Activated CD8-positive, alpha-beta memory T cell treated with anti-CD3 and anti-CD28 coated beads, Interleukin-2, amount 50 U/mL, for 48 hours (primary cell): ENCODE results near the gene IL24.
A peak's percentile ranks its signal among the peaks of the same experiment; 100 is the strongest.
"Not testable (repeated sequence)": the region's sequence is repeated elsewhere in the genome, so short reads cannot be mapped to it uniquely, and the experiment has no call there.

Experiments
- DNase-seq: peaks from one replicate; pipeline ENCODE4 v3.0.0-alpha.2; 2020

Gene IL24

GRCh38 chr1:206905295-206906164, 8.3 kb downstream of the IL24 start:
- peak; percentile 67 for DNase-seq

- DNase-seq: peak; percentile 51
Measured at GRCh38 chr1:206907304-206907991, 10.2 kb downstream of the IL24 start.

- DNase-seq: peak; percentile 50
Measured at GRCh38 chr1:206908038-206908437, 10.8 kb downstream of the IL24 start.

- DNase-seq: peak; percentile 77
Measured at GRCh38 chr1:206909161-206909882, 12.1 kb downstream of the IL24 start.

GRCh38 chr1:206909883-206910318, 12.7 kb downstream of the IL24 start:
- DNase-seq: peak; percentile 43

GRCh38 chr1:206911064-206911663, 13.9 kb downstream of the IL24 start:
- DNase-seq: no peak

- DNase-seq: no peak
Measured at GRCh38 chr1:206912445-206913095, 15.3 kb downstream of the IL24 start.

GRCh38 chr1:206913766-206914537, 16.7 kb downstream of the IL24 start:
- DNase-seq: no peak

GRCh38 chr1:206915030-206915735, 17.9 kb downstream of the IL24 start:
- no peak for DNase-seq

- no peak for DNase-seq
Measured at GRCh38 chr1:206916000-206916709, 18.9 kb downstream of the IL24 start.

GRCh38 chr1:206918076-206918475, 20.8 kb downstream of the IL24 start:
- DNase-seq: no peak

GRCh38 chr1:206921772-206922265, 24.6 kb downstream of the IL24 start, which contains the start of gene FCMR:
Gene FCMR, minus strand, starts transcription at chr1:206921941. Its CDS starts 87 bp downstream, at chr1:206921854.
- DNase-seq: no peak

- no peak for DNase-seq
Measured at GRCh38 chr1:206922524-206922923, 25.3 kb downstream of the IL24 start.

GRCh38 chr1:206923009-206923960, 26.0 kb downstream of the IL24 start:
- peak; percentile 78 for DNase-seq

- DNase-seq: not testable (repeated sequence)
Measured at GRCh38 chr1:206923961-206924557, 26.8 kb downstream of the IL24 start.

- DNase-seq: no peak
Measured at GRCh38 chr1:206924592-206925105, 27.4 kb downstream of the IL24 start.

- peak; percentile 80 for DNase-seq
Measured at GRCh38 chr1:206925106-206925736, 28.0 kb downstream of the IL24 start.

GRCh38 chr1:206926286-206926685, 29.0 kb downstream of the IL24 start:
- no peak for DNase-seq
